A673 (cell line): ENCODE results near the gene ADAMTS1.

ENCODE experiments used
- EZH2 ChIP-seq: fragments of 200-600 bp; sonication (generic); IDR thresholded peaks from 2 replicates; pipeline ENCODE4 v1.6.1; 2017; ENCODE audit warnings: borderline replicate concordance, low read depth, mild to moderate bottlenecking, mixed read lengths, antibody characterized with exemption, low read length; ENCODE audit not compliant: poor library complexity, severe bottlenecking
- TF ChIP-seq, protein P1 (sequence below): fragments of 300-800, 200-600 bp; sonication (generic); conservative IDR thresholded peaks from 2 replicates; pipeline ENCODE4 v1.5.1; 2017; ENCODE audit warnings: low read depth, mild to moderate bottlenecking, antibody characterized with exemption, low read length, moderate library complexity, mixed read lengths

DNA sequence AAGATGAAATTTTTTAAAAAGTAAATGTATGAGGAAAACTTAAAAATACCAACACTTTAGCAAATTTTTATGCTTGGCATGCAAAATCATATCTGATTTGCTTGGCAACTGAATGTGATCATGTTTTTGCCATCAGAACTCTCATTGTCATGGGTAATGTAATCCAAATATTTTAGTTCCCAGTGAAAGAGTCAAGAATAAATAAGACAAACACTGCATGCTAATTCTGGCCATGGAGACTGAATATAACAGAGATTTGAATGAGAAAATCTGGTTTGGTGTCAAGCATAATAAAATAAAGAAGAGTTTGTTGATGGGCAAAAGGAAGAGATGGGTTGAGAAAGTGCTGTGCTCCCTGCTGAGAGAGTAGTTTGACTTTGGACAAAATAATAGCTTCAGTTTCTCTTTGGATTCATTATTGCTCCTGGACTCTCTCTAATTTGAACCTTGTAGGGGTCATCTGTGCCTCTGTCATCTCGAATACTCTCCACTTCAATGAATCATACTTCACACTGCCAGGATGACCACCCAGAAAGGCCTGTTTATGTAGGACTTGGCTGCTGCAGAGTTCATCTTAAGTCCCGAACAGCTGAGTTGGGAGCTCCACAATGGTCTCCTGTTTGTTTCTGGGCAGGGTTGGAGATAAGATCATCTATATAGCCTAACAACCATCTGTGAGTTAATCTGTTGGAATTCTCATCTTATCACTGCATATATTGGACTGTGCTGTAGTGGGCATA is 34.4 kb downstream of the ADAMTS1 start:
- TF ChIP-seq, protein P1, sequence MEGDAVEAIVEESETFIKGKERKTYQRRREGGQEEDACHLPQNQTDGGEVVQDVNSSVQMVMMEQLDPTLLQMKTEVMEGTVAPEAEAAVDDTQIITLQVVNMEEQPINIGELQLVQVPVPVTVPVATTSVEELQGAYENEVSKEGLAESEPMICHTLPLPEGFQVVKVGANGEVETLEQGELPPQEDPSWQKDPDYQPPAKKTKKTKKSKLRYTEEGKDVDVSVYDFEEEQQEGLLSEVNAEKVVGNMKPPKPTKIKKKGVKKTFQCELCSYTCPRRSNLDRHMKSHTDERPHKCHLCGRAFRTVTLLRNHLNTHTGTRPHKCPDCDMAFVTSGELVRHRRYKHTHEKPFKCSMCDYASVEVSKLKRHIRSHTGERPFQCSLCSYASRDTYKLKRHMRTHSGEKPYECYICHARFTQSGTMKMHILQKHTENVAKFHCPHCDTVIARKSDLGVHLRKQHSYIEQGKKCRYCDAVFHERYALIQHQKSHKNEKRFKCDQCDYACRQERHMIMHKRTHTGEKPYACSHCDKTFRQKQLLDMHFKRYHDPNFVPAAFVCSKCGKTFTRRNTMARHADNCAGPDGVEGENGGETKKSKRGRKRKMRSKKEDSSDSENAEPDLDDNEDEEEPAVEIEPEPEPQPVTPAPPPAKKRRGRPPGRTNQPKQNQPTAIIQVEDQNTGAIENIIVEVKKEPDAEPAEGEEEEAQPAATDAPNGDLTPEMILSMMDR = no peak
- no peak for TF ChIP-seq EZH2
